ENCODE results near the gene KCTD11. TPM values are rescaled to one million over a fixed set of nuclear protein-coding genes. Genes with fewer than 3 reads are reported as not detected.

Gene KCTD11
- total RNA-seq, 1 donor from 2014 or later = 8.9 TPM

GRCh38 chr17:7325031-7325528 lies 26.9 kb upstream of the KCTD11 start:
- intact Hi-C loops (cut with DNase I) = no loop called here
- Histone ChIP-seq H3K27me3 (no peaks in the 10 kb centered on the region), H3K4me1 (peaks cover 10% of the 10 kb centered on the region), H3K4me3 (no peak overlapping the region), H3K36me3 (peaks cover 47% of the 10 kb centered on the region), H3K9me3 (no peaks in the 10 kb centered on the region), H3K27ac (no peak overlapping the region)
- no peak for ATAC-seq
- DNase-seq = no peak
- TF ChIP-seq, protein P1, sequence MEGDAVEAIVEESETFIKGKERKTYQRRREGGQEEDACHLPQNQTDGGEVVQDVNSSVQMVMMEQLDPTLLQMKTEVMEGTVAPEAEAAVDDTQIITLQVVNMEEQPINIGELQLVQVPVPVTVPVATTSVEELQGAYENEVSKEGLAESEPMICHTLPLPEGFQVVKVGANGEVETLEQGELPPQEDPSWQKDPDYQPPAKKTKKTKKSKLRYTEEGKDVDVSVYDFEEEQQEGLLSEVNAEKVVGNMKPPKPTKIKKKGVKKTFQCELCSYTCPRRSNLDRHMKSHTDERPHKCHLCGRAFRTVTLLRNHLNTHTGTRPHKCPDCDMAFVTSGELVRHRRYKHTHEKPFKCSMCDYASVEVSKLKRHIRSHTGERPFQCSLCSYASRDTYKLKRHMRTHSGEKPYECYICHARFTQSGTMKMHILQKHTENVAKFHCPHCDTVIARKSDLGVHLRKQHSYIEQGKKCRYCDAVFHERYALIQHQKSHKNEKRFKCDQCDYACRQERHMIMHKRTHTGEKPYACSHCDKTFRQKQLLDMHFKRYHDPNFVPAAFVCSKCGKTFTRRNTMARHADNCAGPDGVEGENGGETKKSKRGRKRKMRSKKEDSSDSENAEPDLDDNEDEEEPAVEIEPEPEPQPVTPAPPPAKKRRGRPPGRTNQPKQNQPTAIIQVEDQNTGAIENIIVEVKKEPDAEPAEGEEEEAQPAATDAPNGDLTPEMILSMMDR (IDR thresholded peaks at IDR 0.05) = no peak

- intact Hi-C loops (cut with DNase I) = no loop called here
- H3K27ac ChIP-seq = no peak overlapping the region
- H3K36me3 ChIP-seq = peaks cover 36% of the 10 kb centered on the region
- no peaks in the 10 kb centered on the region for H3K9me3 ChIP-seq
- TF ChIP-seq, protein P1 (IDR thresholded peaks at IDR 0.05) = no peak
- no peak overlapping the region for H3K4me3 ChIP-seq
- no peak for DNase-seq
- no peaks in the 10 kb centered on the region for H3K27me3 ChIP-seq
- peaks cover 15% of the 10 kb centered on the region for H3K4me1 ChIP-seq
- ATAC-seq = no peak
Observed at GRCh38 chr17:7326186-7326585, 25.8 kb upstream of the KCTD11 start.

DNA sequence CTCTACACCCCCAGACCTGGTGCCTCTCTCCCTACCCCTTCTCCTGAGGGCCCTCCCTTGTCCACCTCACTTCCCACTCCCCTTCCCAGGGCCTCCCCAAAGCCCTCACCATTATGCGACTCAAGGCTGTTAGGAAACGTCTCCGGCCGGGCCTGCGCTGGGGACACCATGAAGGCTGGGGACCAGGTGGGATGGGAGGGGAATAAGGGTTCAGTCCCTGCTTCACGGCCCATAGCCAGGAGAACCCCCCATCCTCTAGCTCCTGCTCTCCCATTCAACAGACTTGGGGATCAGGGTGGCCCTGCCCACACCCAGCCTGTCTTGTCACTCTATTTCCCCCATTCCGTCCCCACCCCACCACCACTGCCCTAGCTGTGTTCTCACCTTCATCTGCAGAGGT lies 24.9 kb upstream of the KCTD11 start:
- intact Hi-C loops (cut with DNase I) = no loop called here
- H3K4me1 ChIP-seq = peaks cover 15% of the 10 kb centered on the region
- no peak for ATAC-seq
- H3K27me3 ChIP-seq = no peaks in the 10 kb centered on the region
- H3K27ac ChIP-seq = no peak overlapping the region
- DNase-seq = no peak
- H3K9me3 ChIP-seq = no peaks in the 10 kb centered on the region
- H3K36me3 ChIP-seq = peaks cover 27% of the 10 kb centered on the region
- TF ChIP-seq, protein P1 (IDR thresholded peaks at IDR 0.05) = no peak
- H3K4me3 ChIP-seq = no peak overlapping the region

DNA sequence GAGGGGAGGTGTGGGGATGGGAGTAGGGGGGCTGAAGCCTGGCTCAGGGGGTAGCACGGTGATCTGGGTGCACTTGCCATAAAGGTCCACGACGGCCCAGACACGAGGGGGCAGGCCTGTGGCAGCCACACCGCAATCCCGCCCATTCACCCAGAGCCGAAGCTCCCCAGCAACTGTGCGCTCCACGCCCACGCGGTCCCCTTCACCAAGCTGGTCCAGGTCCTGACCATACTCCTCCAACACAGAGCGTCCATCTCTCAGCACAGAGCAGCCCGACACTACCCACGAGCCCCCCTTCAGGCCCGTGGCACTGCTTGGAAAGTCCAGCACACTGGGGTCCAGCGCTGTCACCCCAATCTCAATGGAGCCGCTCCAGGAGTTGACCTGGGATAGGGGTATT lies 24.5 kb upstream of the KCTD11 start:
- no peak for DNase-seq
- peaks cover 15% of the 10 kb centered on the region for H3K4me1 ChIP-seq
- no peak for ATAC-seq
- TF ChIP-seq, protein P1 (IDR thresholded peaks at IDR 0.05) = no peak
- H3K27ac ChIP-seq = no peak overlapping the region
- intact Hi-C loops (cut with DNase I) = no loop called here
- H3K27me3 ChIP-seq = no peaks in the 10 kb centered on the region
- H3K9me3 ChIP-seq = no peaks in the 10 kb centered on the region
- H3K4me3 ChIP-seq = no peak overlapping the region
- peaks cover 23% of the 10 kb centered on the region for H3K36me3 ChIP-seq

- no peak for ATAC-seq
- Histone ChIP-seq H3K27me3 (no peaks in the 10 kb centered on the region), H3K27ac (no peak overlapping the region), H3K9me3 (no peaks in the 10 kb centered on the region), H3K36me3 (peaks cover 18% of the 10 kb centered on the region), H3K4me3 (no peak overlapping the region), H3K4me1 (peaks cover 15% of the 10 kb centered on the region)
- intact Hi-C loops (cut with DNase I) = no loop called here
- TF ChIP-seq, protein P1 (IDR thresholded peaks at IDR 0.05) = no peak
- DNase-seq = no peak
Observed at GRCh38 chr17:7328009-7328408, 24.0 kb upstream of the KCTD11 start.

DNA sequence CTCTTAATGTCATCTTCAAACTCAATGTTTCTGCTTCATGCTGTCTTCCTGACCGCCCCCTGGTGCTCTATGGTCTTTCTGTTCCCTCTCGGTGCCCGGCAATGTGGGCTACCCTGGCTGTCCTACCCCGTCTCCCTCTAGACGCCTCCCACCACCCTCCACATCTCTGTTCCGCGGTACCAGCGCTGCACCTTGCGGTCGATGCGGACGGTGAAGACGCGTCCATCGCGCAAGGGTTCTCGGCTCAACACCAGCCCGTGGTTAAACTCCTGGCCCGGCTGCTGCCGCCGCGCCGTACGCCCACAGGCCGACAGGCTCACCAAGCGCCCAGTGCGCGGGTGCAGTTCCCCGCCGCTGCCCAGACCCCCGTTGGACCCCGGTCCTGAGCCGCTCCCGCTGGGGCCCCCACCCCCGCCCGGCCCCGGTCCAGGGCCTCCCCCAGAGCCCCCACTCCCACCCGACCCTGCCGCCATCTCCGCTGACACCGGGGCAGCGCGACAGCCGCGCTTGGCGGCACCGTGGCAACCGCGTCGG lies 23.1 kb upstream of the KCTD11 start, which contains the start of gene NEURL4:
Gene NEURL4 (minus strand): TSS at position 496 of the 534 bp plus-strand sequence. CDS start 23 bp downstream, at position 473.
- H3K4me1 ChIP-seq = peaks cover 15% of the 10 kb centered on the region
- no peaks in the 10 kb centered on the region for H3K27me3 ChIP-seq
- H3K4me3 ChIP-seq = peak within 1 kb of the TSS; percentile 87
- H3K9me3 ChIP-seq = no peaks in the 10 kb centered on the region
- DNase-seq (no peak), ATAC-seq (peak; percentile 16)
- H3K36me3 ChIP-seq = peaks cover 9% of the 10 kb centered on the region
- intact Hi-C loops (cut with DNase I) = no loop called here
- H3K27ac ChIP-seq = peak within 1 kb of the TSS; percentile 92
- TF ChIP-seq, protein P1 (IDR thresholded peaks at IDR 0.05) = no peak
